SK-N-SH treated with all-trans-retinoic acid at 6 μM for 48 hours (cell line): ENCODE measurements around the gene TET3.

Experiments
- ATAC-seq: fragments of 200-7000 bp; cut with Tn5 transposase; 3 replicates; pipeline ENCODE4 v1.9.1; 2020; ENCODE audit warnings: mild to moderate bottlenecking, moderate library complexity
- ARNTL ChIP-seq: fragments of 450-650 bp; formaldehyde crosslinking; IDR thresholded peaks from 2 replicates; pipeline ENCODE4 v1.5.0; 2020; ENCODE audit warnings: low read depth, mild to moderate bottlenecking, moderate library complexity, borderline replicate concordance
- BACH2 ChIP-seq: fragments of 250-450 bp; sonication (Bioruptor Pico); IDR thresholded peaks from 2 replicates; pipeline ENCODE4 v1.9.0; 2021; ENCODE audit warnings: mild to moderate bottlenecking, borderline replicate concordance
- CSDC2 ChIP-seq: fragments of 250-450 bp; sonication (Bioruptor Pico); IDR thresholded peaks from 2 replicates; pipeline ENCODE4 v1.5.0; 2020; ENCODE audit warnings: mild to moderate bottlenecking, moderate library complexity
- ESRRG ChIP-seq: fragments of 250-450 bp; sonication (Bioruptor Pico); IDR thresholded peaks from 2 replicates; pipeline ENCODE4 v1.6.1; 2021; ENCODE audit warnings: mild to moderate bottlenecking
- GLIS3 ChIP-seq: fragments of 250-450 bp; sonication (Bioruptor Pico); IDR thresholded peaks from 2 replicates; pipeline ENCODE4 v1.5.0; 2020; ENCODE audit warnings: mild to moderate bottlenecking, moderate library complexity
- ISL1 ChIP-seq: fragments of 250-450 bp; sonication (Bioruptor Pico); IDR thresholded peaks from 2 replicates; pipeline ENCODE4 v2.1.2; 2022; ENCODE audit warnings: mild to moderate bottlenecking, moderate library complexity
- OSR1 ChIP-seq: fragments of 250-450 bp; sonication (Bioruptor Pico); IDR thresholded peaks from 2 replicates; pipeline ENCODE4 v1.8.0; 2022; ENCODE audit warnings: moderate library complexity, mild to moderate bottlenecking, inconsistent platforms
- PPARA ChIP-seq: fragments of 250-450 bp; sonication (Bioruptor Pico); IDR thresholded peaks from 2 replicates; pipeline ENCODE4 v1.5.0; 2020; ENCODE audit warnings: mild to moderate bottlenecking, borderline replicate concordance
- SNAI2 ChIP-seq: fragments of 250-450 bp; sonication (Bioruptor Pico); IDR thresholded peaks from 2 replicates; pipeline ENCODE4 v1.5.0; 2020; ENCODE audit warnings: mild to moderate bottlenecking, moderate library complexity
- TCF4 ChIP-seq: fragments of 250-450 bp; sonication (Bioruptor Pico); IDR thresholded peaks from 2 replicates; pipeline ENCODE4 v1.8.0; 2021; ENCODE audit warnings: mild to moderate bottlenecking, moderate library complexity, borderline replicate concordance
- TOX ChIP-seq: fragments of 250-450 bp; sonication (Bioruptor Pico); IDR thresholded peaks from 2 replicates; pipeline ENCODE4 v1.8.0; 2021; ENCODE audit warnings: mild to moderate bottlenecking, moderate library complexity, borderline replicate concordance
- ZC3H10 ChIP-seq: fragments of 250-450 bp; sonication (Bioruptor Pico); IDR thresholded peaks from 2 replicates; pipeline ENCODE4 v1.5.1; 2021; ENCODE audit warnings: mild to moderate bottlenecking, moderate library complexity
- ZFP3 ChIP-seq: fragments of 250-450 bp; sonication (Bioruptor Pico); IDR thresholded peaks from 2 replicates; pipeline ENCODE4 v1.5.0; 2020; ENCODE audit warnings: mild to moderate bottlenecking, moderate library complexity
- ZFP30 ChIP-seq: fragments of 450-650 bp; formaldehyde crosslinking; IDR thresholded peaks from 2 replicates; pipeline ENCODE4 v1.5.0; 2022; ENCODE audit warnings: mild to moderate bottlenecking, moderate library complexity
- ZNF565 ChIP-seq: fragments of 450-650 bp; formaldehyde crosslinking; conservative IDR thresholded peaks from 2 replicates; pipeline ENCODE4 v1.5.0; 2020; ENCODE audit warnings: low read depth, mild to moderate bottlenecking, moderate library complexity
- ZNF70 ChIP-seq: fragments of 450-650 bp; formaldehyde crosslinking; IDR thresholded peaks from 2 replicates; pipeline ENCODE4 v1.5.0; 2020; ENCODE audit warnings: mild to moderate bottlenecking, moderate library complexity
- ZNF8 ChIP-seq: fragments of 450-650 bp; formaldehyde crosslinking; IDR thresholded peaks from 2 replicates; pipeline ENCODE4 v1.5.0; 2020; ENCODE audit warnings: mild to moderate bottlenecking, moderate library complexity
- TF ChIP-seq, protein P1 (sequence below): fragments of 250-450 bp; sonication (Bioruptor Pico); IDR thresholded peaks from 2 replicates; pipeline ENCODE4 v1.5.0; 2020; ENCODE audit warnings: mild to moderate bottlenecking, moderate library complexity
- TF ChIP-seq, protein P2 (sequence below): fragments of 250-450 bp; sonication (Bioruptor Pico); IDR thresholded peaks from 2 replicates; pipeline ENCODE4 v1.8.0; 2020; ENCODE audit warnings: mild to moderate bottlenecking, moderate library complexity, borderline replicate concordance
- TF ChIP-seq, protein P3 (sequence below): fragments of 250-450 bp; sonication (Bioruptor Pico); IDR thresholded peaks from 2 replicates; pipeline ENCODE4 v1.5.1; 2020; ENCODE audit warnings: low read depth, mild to moderate bottlenecking, moderate library complexity
- TF ChIP-seq, protein P4 (sequence below): fragments of 250-450 bp; sonication (Bioruptor Pico); IDR thresholded peaks from 2 replicates; pipeline ENCODE4 v1.5.1; 2021; ENCODE audit warnings: mild to moderate bottlenecking, moderate library complexity

TET3 gene

DNA sequence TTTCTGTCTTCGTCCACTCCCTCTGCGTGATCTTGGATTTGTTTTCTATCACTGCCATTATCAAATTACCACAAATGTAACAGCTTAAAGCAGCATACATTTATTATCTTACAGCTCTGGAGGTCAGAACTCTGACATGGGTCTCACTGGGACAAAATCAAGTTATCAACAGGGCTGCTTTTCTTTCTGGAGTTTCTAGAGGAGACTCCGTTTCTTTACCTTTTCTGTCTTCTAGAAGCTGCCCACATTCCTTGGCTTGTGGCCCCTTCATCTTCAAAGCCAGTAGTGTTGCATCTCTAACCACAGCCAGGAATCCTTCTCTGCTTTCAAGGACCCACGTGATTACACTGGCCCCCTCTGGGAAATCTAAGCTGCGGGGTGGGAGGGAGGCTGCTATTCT lies 21.9 kb upstream of the TET3 start:
- ATAC-seq = no peak
- no peak for TF ChIP-seq ARNTL (CRISPR knock-in tag)
- no peak for TF ChIP-seq BACH2 (CRISPR knock-in tag)
- no peak for TF ChIP-seq OSR1 (CRISPR knock-in tag)
- TF ChIP-seq ZNF8 (CRISPR knock-in tag) = no peak
- TF ChIP-seq, protein P1, sequence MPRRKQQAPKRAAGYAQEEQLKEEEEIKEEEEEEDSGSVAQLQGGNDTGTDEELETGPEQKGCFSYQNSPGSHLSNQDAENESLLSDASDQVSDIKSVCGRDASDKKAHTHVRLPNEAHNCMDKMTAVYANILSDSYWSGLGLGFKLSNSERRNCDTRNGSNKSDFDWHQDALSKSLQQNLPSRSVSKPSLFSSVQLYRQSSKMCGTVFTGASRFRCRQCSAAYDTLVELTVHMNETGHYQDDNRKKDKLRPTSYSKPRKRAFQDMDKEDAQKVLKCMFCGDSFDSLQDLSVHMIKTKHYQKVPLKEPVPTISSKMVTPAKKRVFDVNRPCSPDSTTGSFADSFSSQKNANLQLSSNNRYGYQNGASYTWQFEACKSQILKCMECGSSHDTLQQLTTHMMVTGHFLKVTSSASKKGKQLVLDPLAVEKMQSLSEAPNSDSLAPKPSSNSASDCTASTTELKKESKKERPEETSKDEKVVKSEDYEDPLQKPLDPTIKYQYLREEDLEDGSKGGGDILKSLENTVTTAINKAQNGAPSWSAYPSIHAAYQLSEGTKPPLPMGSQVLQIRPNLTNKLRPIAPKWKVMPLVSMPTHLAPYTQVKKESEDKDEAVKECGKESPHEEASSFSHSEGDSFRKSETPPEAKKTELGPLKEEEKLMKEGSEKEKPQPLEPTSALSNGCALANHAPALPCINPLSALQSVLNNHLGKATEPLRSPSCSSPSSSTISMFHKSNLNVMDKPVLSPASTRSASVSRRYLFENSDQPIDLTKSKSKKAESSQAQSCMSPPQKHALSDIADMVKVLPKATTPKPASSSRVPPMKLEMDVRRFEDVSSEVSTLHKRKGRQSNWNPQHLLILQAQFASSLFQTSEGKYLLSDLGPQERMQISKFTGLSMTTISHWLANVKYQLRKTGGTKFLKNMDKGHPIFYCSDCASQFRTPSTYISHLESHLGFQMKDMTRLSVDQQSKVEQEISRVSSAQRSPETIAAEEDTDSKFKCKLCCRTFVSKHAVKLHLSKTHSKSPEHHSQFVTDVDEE (CRISPR knock-in tag) = no peak
- TF ChIP-seq ZFP30 (CRISPR knock-in tag) = no peak
- no peak for TF ChIP-seq TCF4 (CRISPR knock-in tag)
- no peak for TF ChIP-seq CSDC2 (CRISPR knock-in tag)
- no peak for TF ChIP-seq ZFP3 (CRISPR knock-in tag)
- TF ChIP-seq, protein P2, sequence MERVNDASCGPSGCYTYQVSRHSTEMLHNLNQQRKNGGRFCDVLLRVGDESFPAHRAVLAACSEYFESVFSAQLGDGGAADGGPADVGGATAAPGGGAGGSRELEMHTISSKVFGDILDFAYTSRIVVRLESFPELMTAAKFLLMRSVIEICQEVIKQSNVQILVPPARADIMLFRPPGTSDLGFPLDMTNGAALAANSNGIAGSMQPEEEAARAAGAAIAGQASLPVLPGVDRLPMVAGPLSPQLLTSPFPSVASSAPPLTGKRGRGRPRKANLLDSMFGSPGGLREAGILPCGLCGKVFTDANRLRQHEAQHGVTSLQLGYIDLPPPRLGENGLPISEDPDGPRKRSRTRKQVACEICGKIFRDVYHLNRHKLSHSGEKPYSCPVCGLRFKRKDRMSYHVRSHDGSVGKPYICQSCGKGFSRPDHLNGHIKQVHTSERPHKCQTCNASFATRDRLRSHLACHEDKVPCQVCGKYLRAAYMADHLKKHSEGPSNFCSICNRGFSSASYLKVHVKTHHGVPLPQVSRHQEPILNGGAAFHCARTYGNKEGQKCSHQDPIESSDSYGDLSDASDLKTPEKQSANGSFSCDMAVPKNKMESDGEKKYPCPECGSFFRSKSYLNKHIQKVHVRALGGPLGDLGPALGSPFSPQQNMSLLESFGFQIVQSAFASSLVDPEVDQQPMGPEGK (CRISPR knock-in tag) = no peak
- no peak for TF ChIP-seq GLIS3 (CRISPR knock-in tag)
- TF ChIP-seq TOX (CRISPR knock-in tag) = no peak
- TF ChIP-seq ESRRG (CRISPR knock-in tag) = no peak
- TF ChIP-seq ZNF565 = no peak
- TF ChIP-seq SNAI2 (CRISPR knock-in tag) = no peak
- TF ChIP-seq PPARA (CRISPR knock-in tag) = no peak
- TF ChIP-seq, protein P3, sequence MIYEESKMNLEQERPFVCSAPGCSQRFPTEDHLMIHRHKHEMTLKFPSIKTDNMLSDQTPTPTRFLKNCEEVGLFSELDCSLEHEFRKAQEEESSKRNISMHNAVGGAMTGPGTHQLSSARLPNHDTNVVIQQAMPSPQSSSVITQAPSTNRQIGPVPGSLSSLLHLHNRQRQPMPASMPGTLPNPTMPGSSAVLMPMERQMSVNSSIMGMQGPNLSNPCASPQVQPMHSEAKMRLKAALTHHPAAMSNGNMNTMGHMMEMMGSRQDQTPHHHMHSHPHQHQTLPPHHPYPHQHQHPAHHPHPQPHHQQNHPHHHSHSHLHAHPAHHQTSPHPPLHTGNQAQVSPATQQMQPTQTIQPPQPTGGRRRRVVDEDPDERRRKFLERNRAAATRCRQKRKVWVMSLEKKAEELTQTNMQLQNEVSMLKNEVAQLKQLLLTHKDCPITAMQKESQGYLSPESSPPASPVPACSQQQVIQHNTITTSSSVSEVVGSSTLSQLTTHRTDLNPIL = no peak
- no peak for TF ChIP-seq ISL1 (CRISPR knock-in tag)
- TF ChIP-seq, all 23 proteins: peak for 0

- TF ChIP-seq GLIS3 (CRISPR knock-in tag) (no peak), PPARA (CRISPR knock-in tag) (no peak), TOX (CRISPR knock-in tag) (no peak), ESRRG (CRISPR knock-in tag) (no peak), ZC3H10 (no peak), TCF4 (CRISPR knock-in tag) (no peak), ZFP30 (CRISPR knock-in tag) (no peak), ZNF70 (CRISPR knock-in tag) (no peak), BACH2 (CRISPR knock-in tag) (no peak), ZFP3 (CRISPR knock-in tag) (no peak), ZNF8 (CRISPR knock-in tag) (no peak)
- ATAC-seq = no peak
Measured at GRCh38 chr2:73963385-73964120, 21.2 kb upstream of the TET3 start.

GRCh38 chr2:73964223-73964622 lies 20.5 kb upstream of the TET3 start:
- ATAC-seq = no peak
- no peak for TF ChIP-seq ESRRG (CRISPR knock-in tag)
- no peak for TF ChIP-seq ZNF565
- no peak for TF ChIP-seq OSR1 (CRISPR knock-in tag)
- TF ChIP-seq, all 23 proteins: peak for 0

DNA sequence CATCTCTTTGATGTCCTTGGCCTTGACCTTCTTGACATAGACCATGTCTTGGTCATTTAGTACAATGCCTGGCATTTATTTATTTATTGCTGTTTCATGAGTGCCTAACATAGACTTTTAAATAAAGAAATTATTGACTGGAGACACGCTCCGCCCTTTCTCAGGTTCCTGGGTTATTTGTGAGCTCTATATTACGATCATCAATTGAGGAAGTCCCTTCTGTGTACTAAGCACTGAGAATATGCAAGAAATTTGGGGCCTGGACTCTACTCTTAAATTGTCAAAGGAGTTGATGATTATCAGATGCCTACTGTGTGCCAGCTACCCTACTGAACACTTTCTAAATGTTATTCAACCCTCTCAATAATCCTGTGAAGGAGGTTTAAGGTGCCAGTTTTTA lies 19.7 kb upstream of the TET3 start:
- ATAC-seq = no peak
- TF ChIP-seq GLIS3 (CRISPR knock-in tag) = no peak
- TF ChIP-seq ZNF565 = no peak
- no peak for TF ChIP-seq TOX (CRISPR knock-in tag)
- no peak for TF ChIP-seq ZC3H10
- TF ChIP-seq, protein P3 = no peak
- TF ChIP-seq, protein P4, sequence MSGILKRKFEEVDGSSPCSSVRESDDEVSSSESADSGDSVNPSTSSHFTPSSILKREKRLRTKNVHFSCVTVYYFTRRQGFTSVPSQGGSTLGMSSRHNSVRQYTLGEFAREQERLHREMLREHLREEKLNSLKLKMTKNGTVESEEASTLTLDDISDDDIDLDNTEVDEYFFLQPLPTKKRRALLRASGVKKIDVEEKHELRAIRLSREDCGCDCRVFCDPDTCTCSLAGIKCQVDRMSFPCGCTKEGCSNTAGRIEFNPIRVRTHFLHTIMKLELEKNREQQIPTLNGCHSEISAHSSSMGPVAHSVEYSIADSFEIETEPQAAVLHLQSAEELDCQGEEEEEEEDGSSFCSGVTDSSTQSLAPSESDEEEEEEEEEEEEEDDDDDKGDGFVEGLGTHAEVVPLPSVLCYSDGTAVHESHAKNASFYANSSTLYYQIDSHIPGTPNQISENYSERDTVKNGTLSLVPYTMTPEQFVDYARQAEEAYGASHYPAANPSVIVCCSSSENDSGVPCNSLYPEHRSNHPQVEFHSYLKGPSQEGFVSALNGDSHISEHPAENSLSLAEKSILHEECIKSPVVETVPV (CRISPR knock-in tag) = no peak
- TF ChIP-seq, protein P1 (CRISPR knock-in tag) = no peak
- TF ChIP-seq ZFP30 (CRISPR knock-in tag) = no peak
- TF ChIP-seq ESRRG (CRISPR knock-in tag) = no peak
